K562 (cell line): ENCODE measurements around the gene ASIC3. TPM values are rescaled to one million over a fixed set of nuclear protein-coding genes. Genes with fewer than 3 reads are reported as not detected.

Experiments used
- EGR1 ChIP-seq: fragments of 450-650 bp; conservative IDR thresholded peaks from 2 replicates; pipeline ENCODE4 v1.6.1; 2017; ENCODE audit warnings: mild to moderate bottlenecking
- IRF2 ChIP-seq: sonication (generic); formaldehyde crosslinking; IDR thresholded peaks from 2 replicates; pipeline ENCODE4 v1.8.1; 2022; ENCODE audit warnings: mild to moderate bottlenecking, missing genetic modification reagents
- RBFOX2 ChIP-seq: fragments of 200-400 bp; formaldehyde crosslinking; IDR thresholded peaks from 2 replicates; pipeline ENCODE4 v1.6.1; 2017; ENCODE audit warnings: low read depth, mild to moderate bottlenecking, low read length, moderate library complexity
- TARDBP ChIP-seq: fragments of 450-650 bp; IDR thresholded peaks from 2 replicates; pipeline ENCODE4 v1.6.1; 2016
- TEAD2 ChIP-seq: fragments of 450-650 bp; IDR thresholded peaks from 2 replicates; pipeline ENCODE4 v1.6.1; 2016; ENCODE audit warnings: missing genetic modification characterization, control low read depth, missing compliant biosample characterization
- ZNF224 ChIP-seq: sonication (generic); formaldehyde crosslinking; IDR thresholded peaks from 2 replicates; pipeline ENCODE4 v1.8.0; 2022; ENCODE audit warnings: mild to moderate bottlenecking, missing genetic modification reagents
- polyA plus RNA-seq, 8 experiments: library from polyadenylated mRNA; depleted of rRNA in 4 of 8; stranded (reverse) in 5 of 8; unstranded in 3 of 8; fragments of >200 nt; fragmentation: Nextera tagmentation in 2 of 8; fragmentation: Illumina TruSeq in 1 of 8; extraction: Ambion mirVana in 2 of 8; extraction: Trizol in 1 of 8; gene quantifications; 2 replicates each; pipeline versions ENCODE4 v1.2.1 to v1.2.3, GENCODE V29; 2011 to 2014; ENCODE audit warnings: inconsistent platforms in 1 of 8, missing spikeins in 1 of 8
- total RNA-seq, 7 experiments: library from RNA; depleted of rRNA in 6 of 7; stranded (reverse); fragments of >200 nt in 6 of 7; fragmentation: Illumina TruSeq in 2 of 7; extraction: Trizol in 2 of 7; gene quantifications; 2 replicates each; pipeline versions ENCODE4 v1.2.1 to v1.2.3, GENCODE V29; 2011 to 2021; ENCODE audit warnings: low replicate concordance in 1 of 7
- TF ChIP-seq, protein P1 (sequence below): fragments of 450-650 bp; IDR thresholded peaks from 2 replicates; pipeline ENCODE4 v1.6.1; 2016; ENCODE audit warnings: mild to moderate bottlenecking
- TF ChIP-seq, protein P2 (sequence below), 2 experiments: fragments of 450-650 bp; conservative IDR thresholded peaks; 2 replicates each; pipeline ENCODE4 v1.6.1; 2017; ENCODE audit warnings: mild to moderate bottlenecking in 2 of 2, moderate library complexity in 2 of 2
- TF ChIP-seq, protein P3 (sequence below), 2 experiments: fragments of 450-650 bp in 1 of 2; sonication (generic) in 1 of 2; formaldehyde crosslinking in 1 of 2; IDR thresholded peaks; 2 replicates each; pipeline versions ENCODE4 v1.7.1 to v1.9.0; 2016 to 2022; ENCODE audit warnings: inconsistent platforms in 1 of 2, mild to moderate bottlenecking in 1 of 2, missing genetic modification reagents in 1 of 2
- TF ChIP-seq, protein P4 (sequence below): fragments of 450-650 bp; formaldehyde crosslinking; IDR thresholded peaks from 2 replicates; pipeline ENCODE4 v1.4.0; 2022; ENCODE audit warnings: missing genetic modification characterization

ASIC3 gene
- total and polyA plus RNA-seq, 9 of the 15 experiments (the other 6 are each of a cell fraction or from before 2014, with no cell fraction given): 0.11 to 5.0 (median 0.87) TPM

DNA sequence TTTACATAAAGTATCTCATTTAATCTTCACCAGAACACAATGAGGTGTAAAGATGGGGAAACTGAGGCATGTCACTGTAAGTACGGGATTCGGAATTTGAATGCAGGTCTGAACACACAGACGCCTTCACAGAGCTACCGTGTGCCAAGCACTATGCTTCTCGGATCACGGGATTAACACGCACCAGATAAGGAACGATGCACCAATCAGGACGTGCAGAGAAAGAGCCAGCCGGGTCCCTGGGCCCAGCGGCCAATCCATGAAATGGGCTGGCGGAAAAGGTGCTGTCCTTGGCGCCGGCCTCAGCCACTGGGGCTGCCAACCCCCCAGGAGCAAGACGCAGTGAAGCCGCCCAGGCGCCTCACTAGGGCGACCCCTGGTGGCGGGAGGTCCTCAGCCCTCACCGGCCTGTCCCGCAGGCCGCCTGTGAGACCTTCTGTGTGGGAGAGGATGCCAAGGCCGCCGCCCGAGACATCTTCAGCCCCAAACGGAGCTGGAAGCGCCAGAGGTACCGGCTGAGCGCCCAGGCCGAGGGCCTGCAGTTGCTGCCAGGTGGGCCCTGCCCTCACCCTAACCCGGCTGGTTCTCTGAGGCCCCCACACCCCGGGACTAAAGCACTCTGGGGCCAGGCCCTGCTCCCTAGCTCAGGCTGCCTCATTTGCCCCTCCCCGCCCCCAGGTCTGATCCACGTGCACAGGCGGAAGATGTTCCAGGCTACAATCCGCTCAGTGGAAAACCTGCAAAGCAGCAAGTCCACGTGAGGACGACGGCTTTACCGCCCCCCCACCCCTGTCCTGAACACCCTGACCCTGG is 39.6 kb upstream of the ASIC3 start (continued):
- TF ChIP-seq, protein P1, sequence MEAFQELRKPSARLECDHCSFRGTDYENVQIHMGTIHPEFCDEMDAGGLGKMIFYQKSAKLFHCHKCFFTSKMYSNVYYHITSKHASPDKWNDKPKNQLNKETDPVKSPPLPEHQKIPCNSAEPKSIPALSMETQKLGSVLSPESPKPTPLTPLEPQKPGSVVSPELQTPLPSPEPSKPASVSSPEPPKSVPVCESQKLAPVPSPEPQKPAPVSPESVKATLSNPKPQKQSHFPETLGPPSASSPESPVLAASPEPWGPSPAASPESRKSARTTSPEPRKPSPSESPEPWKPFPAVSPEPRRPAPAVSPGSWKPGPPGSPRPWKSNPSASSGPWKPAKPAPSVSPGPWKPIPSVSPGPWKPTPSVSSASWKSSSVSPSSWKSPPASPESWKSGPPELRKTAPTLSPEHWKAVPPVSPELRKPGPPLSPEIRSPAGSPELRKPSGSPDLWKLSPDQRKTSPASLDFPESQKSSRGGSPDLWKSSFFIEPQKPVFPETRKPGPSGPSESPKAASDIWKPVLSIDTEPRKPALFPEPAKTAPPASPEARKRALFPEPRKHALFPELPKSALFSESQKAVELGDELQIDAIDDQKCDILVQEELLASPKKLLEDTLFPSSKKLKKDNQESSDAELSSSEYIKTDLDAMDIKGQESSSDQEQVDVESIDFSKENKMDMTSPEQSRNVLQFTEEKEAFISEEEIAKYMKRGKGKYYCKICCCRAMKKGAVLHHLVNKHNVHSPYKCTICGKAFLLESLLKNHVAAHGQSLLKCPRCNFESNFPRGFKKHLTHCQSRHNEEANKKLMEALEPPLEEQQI: no peak; the same call in 1 of the 2 replicates
- TF ChIP-seq EGR1 (peak; percentile 56), TEAD2 (no peak), TARDBP (peak; percentile 89), IRF2 (CRISPR knock-in tag) (no peak), ZNF224 (no peak), RBFOX2 (peak; percentile 89)
- TF ChIP-seq, protein P2, sequence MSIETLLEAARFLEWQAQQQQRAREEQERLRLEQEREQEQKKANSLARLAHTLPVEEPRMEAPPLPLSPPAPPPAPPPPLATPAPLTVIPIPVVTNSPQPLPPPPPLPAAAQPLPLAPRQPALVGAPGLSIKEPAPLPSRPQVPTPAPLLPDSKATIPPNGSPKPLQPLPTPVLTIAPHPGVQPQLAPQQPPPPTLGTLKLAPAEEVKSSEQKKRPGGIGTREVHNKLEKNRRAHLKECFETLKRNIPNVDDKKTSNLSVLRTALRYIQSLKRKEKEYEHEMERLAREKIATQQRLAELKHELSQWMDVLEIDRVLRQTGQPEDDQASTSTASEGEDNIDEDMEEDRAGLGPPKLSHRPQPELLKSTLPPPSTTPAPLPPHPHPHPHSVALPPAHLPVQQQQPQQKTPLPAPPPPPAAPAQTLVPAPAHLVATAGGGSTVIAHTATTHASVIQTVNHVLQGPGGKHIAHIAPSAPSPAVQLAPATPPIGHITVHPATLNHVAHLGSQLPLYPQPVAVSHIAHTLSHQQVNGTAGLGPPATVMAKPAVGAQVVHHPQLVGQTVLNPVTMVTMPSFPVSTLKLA (conservative IDR thresholded peaks at IDR 0.05): peak; percentile 82 to 87
- TF ChIP-seq, protein P3, sequence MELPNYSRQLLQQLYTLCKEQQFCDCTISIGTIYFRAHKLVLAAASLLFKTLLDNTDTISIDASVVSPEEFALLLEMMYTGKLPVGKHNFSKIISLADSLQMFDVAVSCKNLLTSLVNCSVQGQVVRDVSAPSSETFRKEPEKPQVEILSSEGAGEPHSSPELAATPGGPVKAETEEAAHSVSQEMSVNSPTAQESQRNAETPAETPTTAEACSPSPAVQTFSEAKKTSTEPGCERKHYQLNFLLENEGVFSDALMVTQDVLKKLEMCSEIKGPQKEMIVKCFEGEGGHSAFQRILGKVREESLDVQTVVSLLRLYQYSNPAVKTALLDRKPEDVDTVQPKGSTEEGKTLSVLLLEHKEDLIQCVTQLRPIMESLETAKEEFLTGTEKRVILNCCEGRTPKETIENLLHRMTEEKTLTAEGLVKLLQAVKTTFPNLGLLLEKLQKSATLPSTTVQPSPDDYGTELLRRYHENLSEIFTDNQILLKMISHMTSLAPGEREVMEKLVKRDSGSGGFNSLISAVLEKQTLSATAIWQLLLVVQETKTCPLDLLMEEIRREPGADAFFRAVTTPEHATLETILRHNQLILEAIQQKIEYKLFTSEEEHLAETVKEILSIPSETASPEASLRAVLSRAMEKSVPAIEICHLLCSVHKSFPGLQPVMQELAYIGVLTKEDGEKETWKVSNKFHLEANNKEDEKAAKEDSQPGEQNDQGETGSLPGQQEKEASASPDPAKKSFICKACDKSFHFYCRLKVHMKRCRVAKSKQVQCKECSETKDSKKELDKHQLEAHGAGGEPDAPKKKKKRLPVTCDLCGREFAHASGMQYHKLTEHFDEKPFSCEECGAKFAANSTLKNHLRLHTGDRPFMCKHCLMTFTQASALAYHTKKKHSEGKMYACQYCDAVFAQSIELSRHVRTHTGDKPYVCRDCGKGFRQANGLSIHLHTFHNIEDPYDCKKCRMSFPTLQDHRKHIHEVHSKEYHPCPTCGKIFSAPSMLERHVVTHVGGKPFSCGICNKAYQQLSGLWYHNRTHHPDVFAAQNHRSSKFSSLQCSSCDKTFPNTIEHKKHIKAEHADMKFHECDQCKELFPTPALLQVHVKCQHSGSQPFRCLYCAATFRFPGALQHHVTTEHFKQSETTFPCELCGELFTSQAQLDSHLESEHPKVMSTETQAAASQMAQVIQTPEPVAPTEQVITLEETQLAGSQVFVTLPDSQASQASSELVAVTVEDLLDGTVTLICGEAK (IDR thresholded peaks at IDR 0.05): peak; percentile 68
- TF ChIP-seq, protein P3 (CRISPR knock-in tag; IDR thresholded peaks at IDR 0.05): no peak
- TF ChIP-seq, protein P4, sequence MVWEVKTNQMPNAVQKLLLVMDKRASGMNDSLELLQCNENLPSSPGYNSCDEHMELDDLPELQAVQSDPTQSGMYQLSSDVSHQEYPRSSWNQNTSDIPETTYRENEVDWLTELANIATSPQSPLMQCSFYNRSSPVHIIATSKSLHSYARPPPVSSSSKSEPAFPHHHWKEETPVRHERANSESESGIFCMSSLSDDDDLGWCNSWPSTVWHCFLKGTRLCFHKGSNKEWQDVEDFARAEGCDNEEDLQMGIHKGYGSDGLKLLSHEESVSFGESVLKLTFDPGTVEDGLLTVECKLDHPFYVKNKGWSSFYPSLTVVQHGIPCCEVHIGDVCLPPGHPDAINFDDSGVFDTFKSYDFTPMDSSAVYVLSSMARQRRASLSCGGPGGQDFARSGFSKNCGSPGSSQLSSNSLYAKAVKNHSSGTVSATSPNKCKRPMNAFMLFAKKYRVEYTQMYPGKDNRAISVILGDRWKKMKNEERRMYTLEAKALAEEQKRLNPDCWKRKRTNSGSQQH (CRISPR knock-in tag): no peak
